Neutrophil (primary cell): ENCODE data around the gene HTRA1.

Experiments
- H3K27ac ChIP-seq: fragments of 200-600 bp; sonication (generic); 2 replicates; pipeline ENCODE4 v1.5.1; 2016; ENCODE audit warnings: mild to moderate bottlenecking, moderate library complexity
- H3K27me3 ChIP-seq: fragments of 200-600 bp; sonication (generic); 2 replicates; pipeline ENCODE4 v1.6.0; 2016; ENCODE audit warnings: mild to moderate bottlenecking
- H3K36me3 ChIP-seq: fragments of 200-600 bp; sonication (generic); 2 replicates; pipeline ENCODE4 v1.5.1; 2017
- H3K4me1 ChIP-seq, 2 experiments: fragments of 200-600 bp in 1 of 2; sonication (generic) in 1 of 2; 1 replicate in 1 of 2; 2 replicates in 1 of 2; pipeline versions ENCODE4 v1.5.1 to v1.6.1; 2013 to 2016; ENCODE audit warnings: low read depth in 1 of 2, low read length in 1 of 2, mild to moderate bottlenecking in 1 of 2, moderate library complexity in 1 of 2; ENCODE audit not compliant: control insufficient read depth in 1 of 2, insufficient read depth in 1 of 2
- H3K4me3 ChIP-seq, 2 experiments: fragments of 200-600 bp in 1 of 2; sonication (generic) in 1 of 2; 1 replicate in 1 of 2; 2 replicates in 1 of 2; pipeline ENCODE4 v1.5.1; 2013 to 2016; ENCODE audit warnings: low read depth in 1 of 2, low read length in 1 of 2, mild to moderate bottlenecking in 1 of 2, moderate library complexity in 1 of 2
- H3K9me3 ChIP-seq: fragments of 200-600 bp; sonication (generic); 2 replicates; pipeline ENCODE4 v1.5.1; 2016
- CTCF ChIP-seq: fragments of 200-600 bp; sonication (generic); IDR thresholded peaks from 2 replicates; pipeline ENCODE4 v1.5.1; 2016; ENCODE audit warnings: antibody characterized with exemption

Gene HTRA1

DNA sequence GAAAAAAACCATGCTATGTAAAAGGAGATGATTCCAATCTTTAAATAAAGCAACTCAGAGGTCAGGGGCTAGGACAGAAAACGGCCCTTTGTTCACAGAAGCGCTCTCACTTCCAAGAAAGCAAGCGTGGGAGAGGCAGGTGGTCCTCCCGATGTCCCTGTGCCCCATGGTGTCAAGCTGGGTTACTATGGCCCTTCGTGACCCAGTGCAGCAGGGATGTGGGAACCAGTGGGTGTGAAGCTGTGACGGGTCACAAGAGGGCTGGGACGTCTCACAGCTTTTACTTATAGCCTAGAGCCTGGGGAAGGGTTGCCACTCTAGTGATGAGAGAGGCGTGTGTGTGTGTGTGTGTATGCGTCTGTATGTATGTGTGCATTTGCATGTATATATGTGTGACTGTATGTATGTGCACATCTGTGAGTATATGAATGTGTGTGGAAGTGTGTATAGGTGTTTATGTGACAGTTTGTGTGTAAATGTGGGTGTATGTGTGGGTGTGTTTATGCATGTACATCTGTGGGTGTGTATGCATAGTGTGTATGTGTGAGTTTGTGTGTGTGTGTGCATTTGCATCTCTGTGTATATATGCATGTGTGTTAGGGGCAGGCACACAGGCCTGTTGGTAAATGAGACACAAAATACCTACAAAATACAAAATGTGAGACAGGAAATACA, 25.2 kb downstream of the HTRA1 start:
- H3K27me3 ChIP-seq: peaks cover 30% of the 10 kb centered on the region
- no peak overlapping the region for H3K4me3 ChIP-seq
- no peak for TF ChIP-seq CTCF
- H3K9me3 ChIP-seq: no peaks in the 10 kb centered on the region
- no peaks in the 10 kb centered on the region for H3K36me3 ChIP-seq
- no peak overlapping the region for H3K27ac ChIP-seq
- no peaks in the 10 kb centered on the region for H3K4me1 ChIP-seq

DNA sequence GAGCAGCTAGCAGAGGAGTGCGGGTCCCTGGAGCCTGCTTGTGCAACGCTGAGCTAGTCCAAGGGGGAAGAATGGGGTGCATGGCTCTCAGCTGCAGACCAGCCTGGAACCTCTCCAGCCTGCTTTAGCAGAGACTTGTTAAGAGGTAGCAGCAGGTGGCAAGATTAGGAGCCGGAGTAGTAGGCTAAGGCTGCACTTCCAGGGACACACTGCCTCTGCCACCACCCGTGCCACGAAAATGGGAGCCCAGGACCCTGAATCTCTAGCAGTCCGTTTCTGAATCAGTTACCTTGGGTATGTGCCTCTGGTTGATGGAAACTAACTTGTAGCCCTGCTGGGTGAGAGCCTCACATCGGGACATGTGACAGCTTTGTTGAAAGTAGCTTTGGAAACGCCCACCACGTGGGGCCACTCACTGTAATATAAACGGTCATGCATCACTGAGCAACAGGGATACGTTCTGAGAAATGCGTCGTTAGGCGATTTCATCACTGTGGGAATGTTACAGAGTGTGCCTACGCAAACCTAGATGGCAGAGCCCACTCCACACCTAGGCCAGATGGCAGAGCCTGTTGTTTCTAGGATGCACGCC, 25.9 kb downstream of the HTRA1 start:
- H3K4me1 ChIP-seq: no peaks in the 10 kb centered on the region
- H3K27me3 ChIP-seq: peaks cover 30% of the 10 kb centered on the region
- no peaks in the 10 kb centered on the region for H3K9me3 ChIP-seq

GRCh38 chr10:122490268-122490667, 28.9 kb downstream of the HTRA1 start:
- Histone ChIP-seq H3K36me3 (no peaks in the 10 kb centered on the region), H3K27me3 (peaks cover 41% of the 10 kb centered on the region), H3K4me3 (no peak overlapping the region), H3K27ac (no peak overlapping the region), H3K9me3 (no peaks in the 10 kb centered on the region), H3K4me1 (no peaks in the 10 kb centered on the region)
- TF ChIP-seq CTCF: no peak

More for the DNA sequence above, 25.9 kb downstream of the HTRA1 start:
- H3K27ac ChIP-seq: no peak overlapping the region
- no peak for TF ChIP-seq CTCF
- H3K36me3 ChIP-seq: no peaks in the 10 kb centered on the region
- H3K4me3 ChIP-seq: no peak overlapping the region

DNA sequence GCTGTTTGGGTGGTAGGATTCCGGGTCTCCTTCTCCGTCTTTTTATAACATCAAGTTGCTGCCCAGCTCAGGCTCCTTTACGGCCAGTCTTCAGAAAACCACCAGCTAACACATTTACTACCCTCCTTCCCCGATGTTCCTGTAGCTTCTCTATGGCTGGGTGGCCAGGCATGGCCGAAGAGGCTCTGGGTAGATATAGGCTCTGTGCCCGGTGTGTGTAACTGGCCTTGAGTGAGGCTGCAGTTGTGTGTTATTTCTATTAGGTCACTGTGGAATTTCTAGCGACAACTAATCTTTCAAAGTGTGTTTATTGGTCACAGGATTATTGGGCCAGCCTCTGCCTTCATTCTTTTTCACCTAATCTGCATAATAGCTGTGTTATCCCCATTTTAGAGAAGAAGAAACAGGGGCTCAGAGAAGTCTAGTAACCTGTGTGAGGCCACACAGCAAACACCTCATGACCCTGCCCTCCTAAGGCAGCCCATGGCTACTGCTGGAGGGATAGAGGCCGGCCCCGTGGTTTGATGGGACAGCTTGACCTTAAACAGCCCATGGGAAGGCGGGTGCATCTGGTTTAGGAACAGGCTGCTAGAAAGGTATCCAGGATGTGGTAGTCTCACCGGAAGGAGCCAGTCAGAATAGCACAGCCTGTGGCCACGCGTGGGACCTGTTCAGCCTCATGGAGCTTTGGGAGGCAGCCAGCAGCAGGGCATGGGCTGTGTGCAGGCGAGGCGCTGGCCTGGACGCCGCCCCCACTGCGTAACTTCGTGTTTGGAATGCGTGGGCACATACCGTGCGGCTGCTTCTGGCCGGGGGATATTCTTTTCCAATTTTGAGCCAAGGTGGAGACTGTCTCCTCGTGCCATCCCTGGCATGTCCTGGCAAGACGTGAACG, 29.7 kb downstream of the HTRA1 start:
- no peak for TF ChIP-seq CTCF
- Histone ChIP-seq H3K27ac (no peak overlapping the region), H3K4me1 (no peaks in the 10 kb centered on the region), H3K36me3 (no peaks in the 10 kb centered on the region), H3K9me3 (no peaks in the 10 kb centered on the region), H3K4me3 (no peak overlapping the region), H3K27me3 (peaks cover 41% of the 10 kb centered on the region)

DNA sequence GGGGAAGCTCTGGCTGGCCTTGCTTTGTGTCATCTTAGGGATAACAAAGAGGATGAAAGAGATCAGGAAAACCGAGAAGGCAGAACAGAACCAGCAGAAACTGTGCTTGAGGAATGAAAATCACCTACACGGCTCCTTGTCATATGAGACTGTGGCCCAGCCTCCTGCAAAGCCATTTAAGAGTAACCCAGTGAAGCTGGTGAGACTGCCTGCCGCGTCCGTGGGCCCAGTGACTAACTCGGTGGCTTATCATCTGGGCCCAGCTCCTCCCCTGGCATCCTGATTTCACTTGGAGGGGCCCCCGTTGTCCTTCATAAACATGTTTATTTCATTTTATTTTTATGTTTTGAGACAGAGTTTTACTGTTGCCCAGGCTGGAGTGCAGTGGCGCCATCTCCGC, 30.7 kb downstream of the HTRA1 start:
- Histone ChIP-seq H3K36me3 (no peaks in the 10 kb centered on the region), H3K4me1 (peaks cover 0 to 7% of the 10 kb centered on the region in 2 experiments), H3K27me3 (peaks cover 41% of the 10 kb centered on the region), H3K27ac (no peak overlapping the region), H3K4me3 (no peak overlapping the region), H3K9me3 (no peaks in the 10 kb centered on the region)
- TF ChIP-seq CTCF: no peak
